ENCODE measurements around the gene NEMP2.

NEMP2 gene

GRCh38 chr2:190489475-190489874 is 45.0 kb downstream of the NEMP2 start:
- Histone ChIP-seq H3K27ac (ENCODE audit: low read depth, low read length) (no peak overlapping the region), H3K36me3 (ENCODE audit: insufficient read depth, low read length) (no peaks in the 10 kb centered on the region), H3K27me3 (ENCODE audit: insufficient read depth, low read length) (no peaks in the 10 kb centered on the region), H3K4me1 (ENCODE audit: control insufficient read depth, insufficient read depth, low read length, unreplicated experiment) (no peaks in the 10 kb centered on the region), H3K79me2 (ENCODE audit: control insufficient read depth, insufficient read depth, low read length, unreplicated experiment) (no peaks in the 10 kb centered on the region), H2AFZ (ENCODE audit: low read length, unreplicated experiment) (no peak overlapping the region), H3K4me3 (ENCODE audit: low read depth, low read length) (no peak overlapping the region)

- H3K4me3 ChIP-seq (ENCODE audit: low read depth, low read length), result no peak overlapping the region
- no peaks in the 10 kb centered on the region for H3K4me1 ChIP-seq (ENCODE audit: control insufficient read depth, insufficient read depth, low read length, unreplicated experiment)
- no peaks in the 10 kb centered on the region for H3K79me2 ChIP-seq (ENCODE audit: control insufficient read depth, insufficient read depth, low read length, unreplicated experiment)
- no peaks in the 10 kb centered on the region for H3K27me3 ChIP-seq (ENCODE audit: insufficient read depth, low read length)
- H3K36me3 ChIP-seq (ENCODE audit: insufficient read depth, low read length), result no peaks in the 10 kb centered on the region
- no peak overlapping the region for H3K27ac ChIP-seq (ENCODE audit: low read depth, low read length)
- no peak overlapping the region for H2AFZ ChIP-seq (ENCODE audit: low read length, unreplicated experiment)
These were observed 45.8 kb downstream of the NEMP2 start for GRCh38 chr2:190488516-190489233.

GRCh38 chr2:190486037-190486623 is 48.4 kb downstream of the NEMP2 start:
- Histone ChIP-seq H3K79me2 (ENCODE audit: control insufficient read depth, insufficient read depth, low read length, unreplicated experiment) (no peaks in the 10 kb centered on the region), H3K4me1 (ENCODE audit: control insufficient read depth, insufficient read depth, low read length, unreplicated experiment) (no peaks in the 10 kb centered on the region), H2AFZ (ENCODE audit: low read length, unreplicated experiment) (no peak overlapping the region), H3K27ac (ENCODE audit: low read depth, low read length) (no peak overlapping the region), H3K27me3 (ENCODE audit: insufficient read depth, low read length) (no peaks in the 10 kb centered on the region), H3K4me3 (ENCODE audit: low read depth, low read length) (no peak overlapping the region), H3K36me3 (ENCODE audit: insufficient read depth, low read length) (no peaks in the 10 kb centered on the region)

GRCh38 chr2:190482451-190482850 is 52.1 kb downstream of the NEMP2 start:
- H3K36me3 ChIP-seq (ENCODE audit: insufficient read depth, low read length), result no peaks in the 10 kb centered on the region
- H3K79me2 ChIP-seq (ENCODE audit: control insufficient read depth, insufficient read depth, low read length, unreplicated experiment), result no peaks in the 10 kb centered on the region
- H3K27ac ChIP-seq (ENCODE audit: low read depth, low read length), result no peak overlapping the region
- no peak overlapping the region for H2AFZ ChIP-seq (ENCODE audit: low read length, unreplicated experiment)
- H3K4me1 ChIP-seq (ENCODE audit: control insufficient read depth, insufficient read depth, low read length, unreplicated experiment), result no peaks in the 10 kb centered on the region
- H3K27me3 ChIP-seq (ENCODE audit: insufficient read depth, low read length), result no peaks in the 10 kb centered on the region
- H3K4me3 ChIP-seq (ENCODE audit: low read depth, low read length), result no peak overlapping the region

GRCh38 chr2:190481339-190481738 is 53.2 kb downstream of the NEMP2 start:
- no peaks in the 10 kb centered on the region for H3K27me3 ChIP-seq (ENCODE audit: insufficient read depth, low read length)
- H3K79me2 ChIP-seq (ENCODE audit: control insufficient read depth, insufficient read depth, low read length, unreplicated experiment), result no peaks in the 10 kb centered on the region
- H3K4me3 ChIP-seq (ENCODE audit: low read depth, low read length), result no peak overlapping the region
- no peak overlapping the region for H2AFZ ChIP-seq (ENCODE audit: low read length, unreplicated experiment)
- no peaks in the 10 kb centered on the region for H3K4me1 ChIP-seq (ENCODE audit: control insufficient read depth, insufficient read depth, low read length, unreplicated experiment)
- H3K27ac ChIP-seq (ENCODE audit: low read depth, low read length), result no peak overlapping the region
- H3K36me3 ChIP-seq (ENCODE audit: insufficient read depth, low read length), result no peaks in the 10 kb centered on the region

GRCh38 chr2:190478572-190479195 is 55.8 kb downstream of the NEMP2 start:
- Histone ChIP-seq H2AFZ (ENCODE audit: low read length, unreplicated experiment) (no peak overlapping the region), H3K4me1 (ENCODE audit: control insufficient read depth, insufficient read depth, low read length, unreplicated experiment) (no peaks in the 10 kb centered on the region), H3K4me3 (ENCODE audit: low read depth, low read length) (no peak overlapping the region), H3K27me3 (ENCODE audit: insufficient read depth, low read length) (no peaks in the 10 kb centered on the region), H3K27ac (ENCODE audit: low read depth, low read length) (no peak overlapping the region), H3K79me2 (ENCODE audit: control insufficient read depth, insufficient read depth, low read length, unreplicated experiment) (no peaks in the 10 kb centered on the region), H3K36me3 (ENCODE audit: insufficient read depth, low read length) (no peaks in the 10 kb centered on the region)

GRCh38 chr2:190477661-190478454 is 56.7 kb downstream of the NEMP2 start:
- no peaks in the 10 kb centered on the region for H3K79me2 ChIP-seq (ENCODE audit: control insufficient read depth, insufficient read depth, low read length, unreplicated experiment)
- H3K27ac ChIP-seq (ENCODE audit: low read depth, low read length), result no peak overlapping the region
- no peaks in the 10 kb centered on the region for H3K36me3 ChIP-seq (ENCODE audit: insufficient read depth, low read length)
- no peaks in the 10 kb centered on the region for H3K4me1 ChIP-seq (ENCODE audit: control insufficient read depth, insufficient read depth, low read length, unreplicated experiment)
- no peak overlapping the region for H3K4me3 ChIP-seq (ENCODE audit: low read depth, low read length)
- H3K27me3 ChIP-seq (ENCODE audit: insufficient read depth, low read length), result no peaks in the 10 kb centered on the region
- H2AFZ ChIP-seq (ENCODE audit: low read length, unreplicated experiment), result no peak overlapping the region

GRCh38 chr2:190470256-190470826 is 64.2 kb downstream of the NEMP2 start:
- Histone ChIP-seq H3K27ac (ENCODE audit: low read depth, low read length) (peak overlapping the region; percentile 87), H3K4me3 (ENCODE audit: low read depth, low read length) (no peak overlapping the region), H3K36me3 (ENCODE audit: insufficient read depth, low read length) (no peaks in the 10 kb centered on the region), H2AFZ (ENCODE audit: low read length, unreplicated experiment) (no peak overlapping the region), H3K79me2 (ENCODE audit: control insufficient read depth, insufficient read depth, low read length, unreplicated experiment) (no peaks in the 10 kb centered on the region), H3K4me1 (ENCODE audit: control insufficient read depth, insufficient read depth, low read length, unreplicated experiment) (peaks cover 21% of the 10 kb centered on the region), H3K27me3 (ENCODE audit: insufficient read depth, low read length) (no peaks in the 10 kb centered on the region)

GRCh38 chr2:190469771-190470170 is 64.8 kb downstream of the NEMP2 start:
- peaks cover 21% of the 10 kb centered on the region for H3K4me1 ChIP-seq (ENCODE audit: control insufficient read depth, insufficient read depth, low read length, unreplicated experiment)
- H3K36me3 ChIP-seq (ENCODE audit: insufficient read depth, low read length), result no peaks in the 10 kb centered on the region
- no peak overlapping the region for H3K4me3 ChIP-seq (ENCODE audit: low read depth, low read length)
- H3K79me2 ChIP-seq (ENCODE audit: control insufficient read depth, insufficient read depth, low read length, unreplicated experiment), result no peaks in the 10 kb centered on the region
- H3K27ac ChIP-seq (ENCODE audit: low read depth, low read length), result peak overlapping the region; percentile 87
- no peaks in the 10 kb centered on the region for H3K27me3 ChIP-seq (ENCODE audit: insufficient read depth, low read length)
- H2AFZ ChIP-seq (ENCODE audit: low read length, unreplicated experiment), result no peak overlapping the region

GRCh38 chr2:190468814-190469569 is 65.5 kb downstream of the NEMP2 start:
- peak overlapping the region; percentile 87 for H3K27ac ChIP-seq (ENCODE audit: low read depth, low read length)
- H3K79me2 ChIP-seq (ENCODE audit: control insufficient read depth, insufficient read depth, low read length, unreplicated experiment), result no peaks in the 10 kb centered on the region
- H3K27me3 ChIP-seq (ENCODE audit: insufficient read depth, low read length), result no peaks in the 10 kb centered on the region
- peak overlapping the region; percentile 53 for H2AFZ ChIP-seq (ENCODE audit: low read length, unreplicated experiment)
- no peak overlapping the region for H3K4me3 ChIP-seq (ENCODE audit: low read depth, low read length)
- H3K36me3 ChIP-seq (ENCODE audit: insufficient read depth, low read length), result no peaks in the 10 kb centered on the region
- peaks cover 21% of the 10 kb centered on the region for H3K4me1 ChIP-seq (ENCODE audit: control insufficient read depth, insufficient read depth, low read length, unreplicated experiment)
